ENCODE data around the gene LMNA.
"Not testable (repeated sequence)": the region's sequence is repeated elsewhere in the genome, so short reads cannot be mapped to it uniquely, and the experiment has no call there.

The LMNA gene

GRCh38 chr1:156114101-156114918, at the start of gene LMNA:
Gene LMNA (plus strand): TSS chr1:156114711. CDS start chr1:156114919, 208 bp downstream.
- DNase-seq (ENCODE audit: low read depth in 2 of 3, low spot score in 1 of 3), result peak; percentile 67 to 77 (median 69)

GRCh38 chr1:156065212-156065611, 49.3 kb upstream of the LMNA start:
- DNase-seq (ENCODE audit: low read depth in 2 of 3, low spot score in 1 of 3), result no peak

GRCh38 chr1:156065871-156066270, 48.6 kb upstream of the LMNA start:
- no peak for DNase-seq (ENCODE audit: low read depth in 2 of 3, low spot score in 1 of 3)

GRCh38 chr1:156067262-156067661, 47.2 kb upstream of the LMNA start:
- no peak for DNase-seq (ENCODE audit: low read depth in 2 of 3, low spot score in 1 of 3)

- DNase-seq (ENCODE audit: low read depth in 2 of 3, low spot score in 1 of 3), result no peak
Measured at GRCh38 chr1:156069490-156070455, 44.7 kb upstream of the LMNA start.

GRCh38 chr1:156070548-156070947, 44.0 kb upstream of the LMNA start:
- no peak for DNase-seq (ENCODE audit: low read depth in 2 of 3, low spot score in 1 of 3)

- not testable (repeated sequence) for DNase-seq (ENCODE audit: low read depth in 2 of 3, low spot score in 1 of 3)
Measured at GRCh38 chr1:156071332-156071816, 43.1 kb upstream of the LMNA start.

GRCh38 chr1:156072251-156072650, 42.3 kb upstream of the LMNA start:
- no peak for DNase-seq (ENCODE audit: low read depth in 2 of 3, low spot score in 1 of 3)

- no peak for DNase-seq (ENCODE audit: low read depth in 2 of 3, low spot score in 1 of 3)
Measured at GRCh38 chr1:156073110-156073687, 41.3 kb upstream of the LMNA start.

GRCh38 chr1:156073740-156074139, 40.8 kb upstream of the LMNA start:
- no peak for DNase-seq (ENCODE audit: low read depth in 2 of 3, low spot score in 1 of 3)

GRCh38 chr1:156074661-156075060, 39.9 kb upstream of the LMNA start:
- DNase-seq (ENCODE audit: low read depth in 2 of 3, low spot score in 1 of 3), result no peak

- DNase-seq (ENCODE audit: low read depth in 2 of 3, low spot score in 1 of 3), result no peak
Measured at GRCh38 chr1:156075162-156075561, 39.3 kb upstream of the LMNA start.

GRCh38 chr1:156075775-156076204, 38.7 kb upstream of the LMNA start:
- no peak for DNase-seq (ENCODE audit: low read depth in 2 of 3, low spot score in 1 of 3)

- DNase-seq (ENCODE audit: low read depth in 2 of 3, low spot score in 1 of 3), result no peak
Measured at GRCh38 chr1:156076609-156077429, 37.7 kb upstream of the LMNA start.

GRCh38 chr1:156077430-156077760, 37.1 kb upstream of the LMNA start:
- DNase-seq (ENCODE audit: low read depth in 2 of 3, low spot score in 1 of 3), result no peak

- DNase-seq (ENCODE audit: low read depth in 2 of 3, low spot score in 1 of 3), result no peak
Measured at GRCh38 chr1:156078728-156079127, 35.8 kb upstream of the LMNA start.

- no peak for DNase-seq (ENCODE audit: low read depth in 2 of 3, low spot score in 1 of 3)
Measured at GRCh38 chr1:156079762-156080161, 34.7 kb upstream of the LMNA start.

- DNase-seq (ENCODE audit: low read depth in 2 of 3, low spot score in 1 of 3), result no peak
Measured at GRCh38 chr1:156080241-156080862, 34.2 kb upstream of the LMNA start.

GRCh38 chr1:156080863-156081179, 33.7 kb upstream of the LMNA start:
- DNase-seq (ENCODE audit: low read depth in 2 of 3, low spot score in 1 of 3), result no peak

- DNase-seq (ENCODE audit: low read depth in 2 of 3, low spot score in 1 of 3), result no peak
Measured at GRCh38 chr1:156081180-156081916, 33.2 kb upstream of the LMNA start.

Measured in stimulated activated CD4-positive, alpha-beta T cell treated with anti-CD3 and anti-CD28 coated beads, Interleukin-12 subunit alpha, Interleukin-12 subunit beta, amount 100 ng/mL, for 48 hours (primary cell).